Suprapubic skin (tissue), 4 donors: Measurements from ENCODE around the gene PLA2G2D. TPM values are rescaled to one million over a fixed set of nuclear protein-coding genes. Genes with fewer than 3 reads are reported as not detected.
"Not testable (repeated sequence)": the region's sequence is repeated elsewhere in the genome, so short reads cannot be mapped to it uniquely, and the experiment has no call there.

Experiments used
- DNase-seq, 2 donors: peaks; one replicate each; pipeline ENCODE4 v3.0.0-alpha.2; 2019; ENCODE audit warnings: low spot score in 2 of 2
- H3K27ac ChIP-seq: fragments of 200-600 bp; sonication (generic); one replicate; pipeline ENCODE4 v1.5.1; 2019
- H3K27me3 ChIP-seq: fragments of 200-600 bp; sonication (generic); one replicate; pipeline ENCODE4 v1.5.1; 2019
- H3K36me3 ChIP-seq: fragments of 200-600 bp; sonication (generic); one replicate; pipeline ENCODE4 v1.5.1; 2019
- H3K4me1 ChIP-seq: fragments of 200-600 bp; sonication (generic); one replicate; pipeline ENCODE4 v1.5.1; 2019
- H3K4me3 ChIP-seq: fragments of 200-600 bp; sonication (generic); one replicate; pipeline ENCODE4 v1.5.1; 2019; ENCODE audit warnings: mild to moderate bottlenecking
- H3K9me3 ChIP-seq: fragments of 200-600 bp; sonication (generic); one replicate; pipeline ENCODE4 v1.5.1; 2019
- EP300 ChIP-seq: sonication (generic); formaldehyde crosslinking; IDR thresholded peaks from one replicate; pipeline ENCODE4 v1.6.1; 2017; ENCODE audit warnings: antibody characterized with exemption
- POLR2A ChIP-seq, 2 donors: fragments of 450-650 bp; IDR thresholded peaks; one replicate each; pipeline ENCODE4 v1.6.1; 2017; ENCODE audit warnings: antibody characterized with exemption in 2 of 2, mild to moderate bottlenecking in 2 of 2, moderate library complexity in 2 of 2
- POLR2AphosphoS5 ChIP-seq, 3 donors: sonication (generic); formaldehyde crosslinking; IDR thresholded peaks; one replicate each; pipeline ENCODE4 v1.6.1; 2017; ENCODE audit warnings: antibody characterized with exemption in 3 of 3
- WGBS: methylation state at CpG from one replicate; pipeline ENCODE4 v1.1.5; 2018; 5-methylcytosine and 5-hydroxymethylcytosine counted together
- total RNA-seq, 4 donors: library from RNA; depleted of rRNA; stranded (reverse); fragments of >200 nt; gene quantifications; one replicate each; pipeline ENCODE4 v1.1.0, GENCODE V29; 2016
- TF ChIP-seq, protein P1 (sequence below), 2 donors: fragments of 200-600 bp in 1 of 2; fragments of 450-650 bp in 1 of 2; sonication (generic) in 1 of 2; IDR thresholded peaks; one replicate each; pipeline ENCODE4 v1.5.1; 2016 to 2019; ENCODE audit warnings: antibody characterized with exemption in 2 of 2, mild to moderate bottlenecking in 1 of 2, moderate library complexity in 1 of 2

The PLA2G2D gene
- total RNA-seq, 4 donors from 2014 or later = not detected

DNA sequence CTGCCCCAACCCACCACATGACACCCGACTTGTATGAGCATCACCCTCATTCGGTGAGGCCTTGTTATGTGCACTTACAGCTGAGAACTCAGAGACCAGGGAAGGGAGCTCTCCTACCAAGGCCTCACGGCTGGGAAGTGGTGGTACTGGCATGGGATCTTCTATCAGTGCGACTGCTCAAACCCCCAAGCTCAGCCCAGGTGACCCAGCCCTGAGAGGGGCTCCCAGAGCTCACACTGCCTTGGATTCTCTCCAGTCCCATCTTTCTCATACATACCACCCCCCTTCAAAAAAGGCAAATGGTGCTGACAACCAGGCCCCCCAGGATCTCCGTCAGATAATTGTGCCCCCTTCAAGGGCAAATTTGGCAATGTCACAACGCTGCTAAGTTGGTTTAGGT, 19.0 kb upstream of the PLA2G2D start:
- 83% methylated on average over 5 of the region's 6 CpGs for WGBS
- TF ChIP-seq EP300 (no peak), POLR2AphosphoS5 (IDR thresholded peaks at IDR 0.05) (no peak), POLR2A (IDR thresholded peaks at IDR 0.05) (no peak)
- TF ChIP-seq, protein P1, sequence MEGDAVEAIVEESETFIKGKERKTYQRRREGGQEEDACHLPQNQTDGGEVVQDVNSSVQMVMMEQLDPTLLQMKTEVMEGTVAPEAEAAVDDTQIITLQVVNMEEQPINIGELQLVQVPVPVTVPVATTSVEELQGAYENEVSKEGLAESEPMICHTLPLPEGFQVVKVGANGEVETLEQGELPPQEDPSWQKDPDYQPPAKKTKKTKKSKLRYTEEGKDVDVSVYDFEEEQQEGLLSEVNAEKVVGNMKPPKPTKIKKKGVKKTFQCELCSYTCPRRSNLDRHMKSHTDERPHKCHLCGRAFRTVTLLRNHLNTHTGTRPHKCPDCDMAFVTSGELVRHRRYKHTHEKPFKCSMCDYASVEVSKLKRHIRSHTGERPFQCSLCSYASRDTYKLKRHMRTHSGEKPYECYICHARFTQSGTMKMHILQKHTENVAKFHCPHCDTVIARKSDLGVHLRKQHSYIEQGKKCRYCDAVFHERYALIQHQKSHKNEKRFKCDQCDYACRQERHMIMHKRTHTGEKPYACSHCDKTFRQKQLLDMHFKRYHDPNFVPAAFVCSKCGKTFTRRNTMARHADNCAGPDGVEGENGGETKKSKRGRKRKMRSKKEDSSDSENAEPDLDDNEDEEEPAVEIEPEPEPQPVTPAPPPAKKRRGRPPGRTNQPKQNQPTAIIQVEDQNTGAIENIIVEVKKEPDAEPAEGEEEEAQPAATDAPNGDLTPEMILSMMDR (IDR thresholded peaks at IDR 0.05) = no peak
- Histone ChIP-seq H3K4me1 (peaks cover 15% of the 10 kb centered on the region), H3K4me3 (no peak overlapping the region), H3K27ac (no peak overlapping the region), H3K9me3 (no peaks in the 10 kb centered on the region), H3K36me3 (no peaks in the 10 kb centered on the region), H3K27me3 (no peaks in the 10 kb centered on the region)
- peak; percentile 35 to 58 for DNase-seq

- no peak overlapping the region for H3K4me3 ChIP-seq
- WGBS = 73% methylated on average over 1 of the region's 1 CpG
- TF ChIP-seq POLR2A (IDR thresholded peaks at IDR 0.05) (no peak), EP300 (no peak), POLR2AphosphoS5 (IDR thresholded peaks at IDR 0.05) (no peak)
- TF ChIP-seq, protein P1 (IDR thresholded peaks at IDR 0.05) = no peak
- peak overlapping the region; percentile 35 for H3K27ac ChIP-seq
- H3K4me1 ChIP-seq = peaks cover 15% of the 10 kb centered on the region
- no peaks in the 10 kb centered on the region for H3K9me3 ChIP-seq
- peak; percentile 11 to 35 for DNase-seq
- no peaks in the 10 kb centered on the region for H3K27me3 ChIP-seq
- H3K36me3 ChIP-seq = no peaks in the 10 kb centered on the region
Observed at GRCh38 chr1:20137604-20138003, 18.3 kb upstream of the PLA2G2D start.

- WGBS = 86% methylated on average over 4 of the region's 4 CpGs
- no peaks in the 10 kb centered on the region for H3K36me3 ChIP-seq
- peak overlapping the region; percentile 35 for H3K27ac ChIP-seq
- no peak overlapping the region for H3K4me3 ChIP-seq
- peak; percentile 33 to 65 for DNase-seq
- no peaks in the 10 kb centered on the region for H3K9me3 ChIP-seq
- peaks cover 15% of the 10 kb centered on the region for H3K4me1 ChIP-seq
- TF ChIP-seq POLR2AphosphoS5 (IDR thresholded peaks at IDR 0.05) (no peak), EP300 (no peak), POLR2A (IDR thresholded peaks at IDR 0.05) (no peak)
- TF ChIP-seq, protein P1 (IDR thresholded peaks at IDR 0.05) = no peak
- H3K27me3 ChIP-seq = no peaks in the 10 kb centered on the region
Observed at GRCh38 chr1:20137055-20137454, 17.7 kb upstream of the PLA2G2D start.

DNA sequence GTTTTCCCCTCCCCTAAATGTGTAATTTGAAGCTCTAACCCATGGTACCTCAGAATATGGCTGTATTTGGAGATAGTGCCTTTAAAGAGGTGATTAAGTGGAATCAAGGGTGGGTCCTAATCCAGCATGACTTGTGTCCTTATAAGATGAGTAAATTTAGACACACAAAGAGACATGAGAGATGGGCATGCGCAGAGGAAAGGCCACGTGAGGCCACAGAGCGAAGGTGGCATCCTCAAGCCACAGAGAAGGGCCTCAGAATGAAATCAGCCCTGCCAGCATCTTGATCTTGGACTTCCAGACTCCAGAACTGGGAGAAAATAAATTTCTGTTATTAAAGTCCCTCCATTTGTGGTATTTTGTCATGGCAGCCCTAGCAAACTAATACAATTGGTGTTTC, 16.9 kb upstream of the PLA2G2D start:
- no peaks in the 10 kb centered on the region for H3K9me3 ChIP-seq
- 94% methylated on average over 3 of the region's 3 CpGs for WGBS
- H3K27me3 ChIP-seq = no peaks in the 10 kb centered on the region
- H3K4me3 ChIP-seq = no peak overlapping the region
- peak in 1 of 2 donors; percentile 32 for DNase-seq
- H3K27ac ChIP-seq = no peak overlapping the region
- TF ChIP-seq EP300 = no peak
- TF ChIP-seq POLR2A (IDR thresholded peaks at IDR 0.05) = no peak
- TF ChIP-seq, protein P1 (IDR thresholded peaks at IDR 0.05) = no peak
- TF ChIP-seq POLR2AphosphoS5 (IDR thresholded peaks at IDR 0.05) = no peak
- no peaks in the 10 kb centered on the region for H3K36me3 ChIP-seq
- peaks cover 15% of the 10 kb centered on the region for H3K4me1 ChIP-seq

DNA sequence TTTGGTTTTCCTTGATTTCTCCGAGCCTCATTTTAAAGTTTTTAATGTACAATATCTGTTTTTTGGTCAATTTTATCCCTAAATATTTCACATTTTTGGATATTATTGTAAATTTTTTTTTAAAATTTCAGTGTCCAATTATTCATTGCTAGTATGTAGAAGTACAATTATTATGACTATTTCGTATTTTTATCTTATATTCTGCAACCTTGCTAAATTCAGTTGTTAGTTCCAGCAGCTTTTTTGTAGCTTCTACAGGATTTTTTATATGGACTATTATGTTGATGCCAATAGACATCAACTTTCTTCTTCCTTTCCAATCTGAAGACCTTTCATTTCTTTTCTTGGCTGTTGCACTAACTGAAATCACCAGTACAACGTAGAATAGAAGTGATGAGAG, 15.7 kb upstream of the PLA2G2D start:
- Histone ChIP-seq H3K9me3 (no peaks in the 10 kb centered on the region), H3K27me3 (no peaks in the 10 kb centered on the region), H3K4me1 (peaks cover 15% of the 10 kb centered on the region), H3K27ac (no peak overlapping the region), H3K36me3 (no peaks in the 10 kb centered on the region), H3K4me3 (no peak overlapping the region)
- DNase-seq = no peak
- TF ChIP-seq POLR2A (IDR thresholded peaks at IDR 0.05) (no peak), POLR2AphosphoS5 (IDR thresholded peaks at IDR 0.05) (no peak), EP300 (no peak)
- TF ChIP-seq, protein P1 (IDR thresholded peaks at IDR 0.05) = no peak
- 94% methylated on average over 3 of the region's 3 CpGs for WGBS

- WGBS = 94% methylated on average over 3 of the region's 3 CpGs
- H3K27me3 ChIP-seq, H3K9me3 ChIP-seq, H3K27ac ChIP-seq, H3K36me3 ChIP-seq, H3K4me3 ChIP-seq: not testable (repeated sequence)
- H3K4me1 ChIP-seq = peaks cover 11% of the 10 kb centered on the region
- peak in 1 of 2 donors; percentile 23 for DNase-seq
Observed at GRCh38 chr1:20130518-20130917, 11.2 kb upstream of the PLA2G2D start.
